Endothelial cell of umbilical vein (primary cell): ENCODE results near the gene DACT3. TPM values are rescaled to one million over a fixed set of nuclear protein-coding genes. Genes with fewer than 3 reads are reported as not detected.
A peak's percentile ranks its signal among the peaks of the same experiment; 100 is the strongest.

Experiments used
- BruUV-seq: library from RNA; stranded (reverse); fragments of 400-500 nt; replicated peaks from 2 replicates; lab custom pipeline; 2021; lab: Mats Ljungman, UMichigan
- CTCF ChIA-PET: fragments of 300-600, 350-600 bp; sonication (Branson Sonifier 250); formaldehyde crosslinking; loops from one replicate; lab custom pipeline; 2021; ENCODE audit warnings: antibody characterized with exemption, inconsistent platforms; lab: Charles Lee
- POLR2A ChIA-PET: fragments of 300-600, 350-600 bp; sonication (Branson Sonifier 250); formaldehyde crosslinking; loops from one replicate; lab custom pipeline; 2021; ENCODE audit warnings: antibody characterized with exemption, inconsistent platforms; lab: Charles Lee
- DNase-seq: peaks from one replicate; pipeline ENCODE4 v3.0.0-alpha.2; 2011; ENCODE audit warnings: low read depth, low spot score
- FAIRE-seq: peaks from 2 replicates; lab custom pipeline; 2011; peaks lifted over from hg19 to GRCh38; lab: Jason Lieb, UNC
- H2AFZ ChIP-seq: 2 replicates; pipeline ENCODE4 v1.6.0; 2012; ENCODE audit warnings: low read depth, low read length, control low read depth, inconsistent platforms
- H3K27ac ChIP-seq: 2 replicates; pipeline ENCODE4 v1.5.1; 2011; ENCODE audit warnings: low read depth, mild to moderate bottlenecking, control low read depth, low read length, moderate library complexity; ENCODE audit not compliant: insufficient read depth
- H3K27me3 ChIP-seq, 2 experiments: 2 replicates each; pipeline versions ENCODE4 v1.6.0 to v1.6.1; 2011; ENCODE audit warnings: low read length in 2 of 2, mixed read lengths in 1 of 2; ENCODE audit not compliant: control insufficient read depth in 2 of 2, insufficient read depth in 2 of 2
- H3K36me3 ChIP-seq, 2 experiments: 2 replicates in 1 of 2; 3 replicates in 1 of 2; pipeline ENCODE4 v1.5.1; 2011; ENCODE audit warnings: low read length in 2 of 2, mild to moderate bottlenecking in 1 of 2, moderate library complexity in 1 of 2; ENCODE audit not compliant: control insufficient read depth in 2 of 2, insufficient read depth in 2 of 2; ENCODE audit errors: extremely low read depth in 1 of 2
- H3K4me1 ChIP-seq: 3 replicates; pipeline ENCODE4 v1.5.1; 2011; ENCODE audit warnings: mild to moderate bottlenecking, low read length; ENCODE audit not compliant: control insufficient read depth, insufficient read depth; ENCODE audit errors: extremely low read depth
- H3K4me2 ChIP-seq: 2 replicates; pipeline ENCODE4 v1.6.1; 2011; ENCODE audit warnings: low read length, control low read depth, mixed read lengths; ENCODE audit not compliant: insufficient read depth
- H3K4me3 ChIP-seq, 3 experiments: fragments of 200-600 bp in 1 of 3; sonication (generic), shearing (Covaris generic) in 1 of 3; replicated peaks in 1 of 3; 2 replicates each; pipeline ENCODE4 v1.5.1; 2011 to 2016; ENCODE audit warnings: control low read depth in 3 of 3, low read length in 3 of 3, mild to moderate bottlenecking in 2 of 3, inconsistent platforms in 1 of 3, low read depth in 1 of 3, moderate library complexity in 1 of 3; ENCODE audit not compliant: insufficient read depth in 1 of 3
- H3K79me2 ChIP-seq: 2 replicates; pipeline ENCODE4 v1.6.0; 2012; ENCODE audit warnings: low read length, inconsistent platforms; ENCODE audit not compliant: control insufficient read depth, insufficient read depth
- H3K9ac ChIP-seq: replicated peaks from 2 replicates; pipeline ENCODE3; 2011; ENCODE audit warnings: low read length, control low read depth; ENCODE audit not compliant: insufficient read depth; ENCODE audit errors: extremely low read depth
- H3K9me1 ChIP-seq: replicated peaks from 3 replicates; pipeline ENCODE4 v1.6.0; 2011; ENCODE audit warnings: mild to moderate bottlenecking, low read length; ENCODE audit not compliant: control insufficient read depth, insufficient read depth; ENCODE audit errors: extremely low read depth
- H3K9me3 ChIP-seq: replicated peaks from 2 replicates; pipeline ENCODE4 v1.5.1; 2012; ENCODE audit warnings: low read length, inconsistent platforms; ENCODE audit not compliant: control insufficient read depth, insufficient read depth
- H4K20me1 ChIP-seq: replicated peaks from 2 replicates; pipeline ENCODE3; 2011; ENCODE audit warnings: mild to moderate bottlenecking, low read length; ENCODE audit not compliant: control insufficient read depth, insufficient read depth; ENCODE audit errors: extremely low read depth
- EZH2 ChIP-seq: IDR thresholded peaks from 2 replicates; pipeline ENCODE4 v1.6.1; 2012; ENCODE audit warnings: borderline replicate concordance, low read depth, mild to moderate bottlenecking, moderate library complexity, low read length, inconsistent platforms; ENCODE audit not compliant: severe bottlenecking
- GATA2 ChIP-seq: IDR thresholded peaks from 2 replicates; pipeline ENCODE4 v1.7.0; 2011; ENCODE audit warnings: low read depth, mild to moderate bottlenecking, moderate library complexity, mixed read lengths, low read length; ENCODE audit not compliant: insufficient read length, insufficient read depth
- MYC ChIP-seq: IDR thresholded peaks from one replicate; pipeline ENCODE4 v1.6.1; 2011; ENCODE audit warnings: mild to moderate bottlenecking, low read depth, low read length
- POLR2AphosphoS5 ChIP-seq: IDR thresholded peaks from 2 replicates; pipeline ENCODE4 v1.6.1; 2012; ENCODE audit warnings: low read depth, mild to moderate bottlenecking, control low read depth, low read length, moderate library complexity; ENCODE audit not compliant: insufficient read depth
- dilution Hi-C: fragments of 300-500 bp; cut with MboI; formaldehyde crosslinking; loops from one replicate; pipeline ENCODE4 v1.15.0; 2019; ENCODE audit warnings: low sequenced_read_pairs; ENCODE audit not compliant: extremely low pct_ligation_motif_present
- intact Hi-C: fragments of 100-400 bp; cut with micrococcal nuclease; formaldehyde crosslinking; loops from one replicate; pipeline ENCODE4 v1.10.0; 2022
- polyA plus RNA-seq, 4 experiments: library from polyadenylated mRNA; depleted of rRNA in 3 of 4; stranded (reverse) in 3 of 4; unstranded in 1 of 4; fragments of >200 nt; gene quantifications; 2 replicates each; pipeline versions ENCODE4 v1.2.1 to v1.2.3, GENCODE V29; 2011 to 2012; ENCODE audit warnings: missing spikeins in 1 of 4
- total RNA-seq: library from RNA; stranded (reverse); gene quantifications from 2 replicates; pipeline ENCODE4 v1.2.3, GENCODE V29; 2021

Gene DACT3
- total and polyA plus RNA-seq, 2 donors (not counting 3 experiments of a cell fraction or from before 2014, with no cell fraction given) = 0.22 to 0.76 TPM

GRCh38 chr19:46648961-46649960, 11.7 kb downstream of the DACT3 start:
- intact Hi-C loops = no loop called here
- Histone ChIP-seq H3K4me2 (no peak overlapping the region), H3K79me2 (no peaks in the 10 kb centered on the region), H3K4me1 (no peaks in the 10 kb centered on the region), H3K27ac (no peak overlapping the region), H2AFZ (no peak overlapping the region), H3K4me3 (no peak overlapping the region), H3K9me1 (no peaks in the 10 kb centered on the region), H3K36me3 (no peaks in the 10 kb centered on the region), H3K9me3 (no peaks in the 10 kb centered on the region), H4K20me1 (no peaks in the 10 kb centered on the region), H3K27me3 (peaks cover 26 to 40% of the 10 kb centered on the region in 2 experiments), H3K9ac (no peak overlapping the region)
- no TSS peak for BruUV-seq
- FAIRE-seq = no peak
- TF ChIP-seq EZH2 = peak; percentile 92
- no peak for TF ChIP-seq MYC
- no peak for TF ChIP-seq GATA2
- TF ChIP-seq POLR2AphosphoS5 = no peak
- dilution Hi-C loops = no loop called here
- no peak for DNase-seq
- POLR2A ChIA-PET = no interaction called here
- CTCF ChIA-PET = interaction anchor here (0.8 kb wide), 1 partner anchor 12 kb away, joined by 4 read pairs; the partner anchor contains the start of gene DACT3
